NCI-H2081 (cell line): ENCODE measurements around the gene GAPDH.

Source experiments
- DNase-seq, 2 experiments: peaks; one replicate each; lab custom pipeline; 2025; lab: John Stamatoyannopoulos, UW

GAPDH gene

DNA sequence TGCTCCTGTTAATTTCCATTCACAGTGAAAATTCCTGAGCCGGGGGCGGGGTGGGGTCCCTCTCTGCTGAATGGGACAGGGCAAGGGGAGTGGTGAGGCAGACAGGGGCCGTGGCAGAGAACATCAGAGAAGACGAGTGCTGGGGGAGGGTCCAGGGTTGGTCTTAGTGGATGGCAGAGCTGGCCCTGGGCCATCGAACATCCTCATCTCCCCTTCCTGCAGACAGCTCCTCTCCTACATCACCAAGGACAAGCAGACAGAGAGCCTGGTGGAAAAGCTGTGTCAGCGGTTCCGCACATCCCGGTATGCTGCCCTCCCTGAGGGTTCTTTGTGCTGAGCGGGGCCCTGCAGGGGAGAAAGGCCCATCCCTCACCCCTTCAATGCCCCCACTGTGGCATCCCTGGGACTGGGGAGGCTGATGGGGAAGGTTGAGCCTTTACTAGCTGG, 5.0 kb upstream of the GAPDH start:
- no peak for DNase-seq

DNA sequence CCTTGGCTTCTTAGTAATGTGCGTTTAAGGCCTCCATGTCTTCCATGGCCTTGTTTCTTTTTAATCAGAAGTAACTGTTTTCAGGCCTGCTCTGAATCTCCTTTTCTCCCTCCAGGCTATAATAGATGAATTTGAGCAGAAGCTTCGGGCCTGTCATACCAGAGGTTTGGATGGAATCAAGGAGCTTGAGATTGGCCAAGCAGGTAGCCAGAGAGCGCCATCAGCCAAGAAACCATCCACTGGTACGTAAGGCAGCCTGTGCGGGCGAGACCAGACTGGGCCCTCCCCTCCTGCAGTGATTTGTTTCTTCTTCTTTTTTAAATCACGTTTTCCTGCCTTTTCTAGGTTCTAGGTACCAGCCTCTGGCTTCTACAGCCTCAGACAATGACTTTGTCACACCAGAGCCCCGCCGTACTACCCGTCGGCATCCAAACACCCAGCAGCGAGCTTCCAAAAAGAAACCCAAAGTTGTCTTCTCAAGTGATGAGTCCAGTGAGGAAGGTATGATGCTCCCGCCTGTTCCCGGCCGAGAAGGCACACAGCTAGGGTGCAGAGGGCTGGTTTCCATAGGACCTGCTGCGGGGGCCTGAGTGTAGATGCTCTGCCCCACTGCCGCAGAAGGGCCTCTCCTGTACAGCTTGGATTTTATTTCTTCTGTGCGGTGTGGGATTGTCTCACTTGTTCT, 3.6 kb upstream of the GAPDH start:
- DNase-seq: no peak

DNA sequence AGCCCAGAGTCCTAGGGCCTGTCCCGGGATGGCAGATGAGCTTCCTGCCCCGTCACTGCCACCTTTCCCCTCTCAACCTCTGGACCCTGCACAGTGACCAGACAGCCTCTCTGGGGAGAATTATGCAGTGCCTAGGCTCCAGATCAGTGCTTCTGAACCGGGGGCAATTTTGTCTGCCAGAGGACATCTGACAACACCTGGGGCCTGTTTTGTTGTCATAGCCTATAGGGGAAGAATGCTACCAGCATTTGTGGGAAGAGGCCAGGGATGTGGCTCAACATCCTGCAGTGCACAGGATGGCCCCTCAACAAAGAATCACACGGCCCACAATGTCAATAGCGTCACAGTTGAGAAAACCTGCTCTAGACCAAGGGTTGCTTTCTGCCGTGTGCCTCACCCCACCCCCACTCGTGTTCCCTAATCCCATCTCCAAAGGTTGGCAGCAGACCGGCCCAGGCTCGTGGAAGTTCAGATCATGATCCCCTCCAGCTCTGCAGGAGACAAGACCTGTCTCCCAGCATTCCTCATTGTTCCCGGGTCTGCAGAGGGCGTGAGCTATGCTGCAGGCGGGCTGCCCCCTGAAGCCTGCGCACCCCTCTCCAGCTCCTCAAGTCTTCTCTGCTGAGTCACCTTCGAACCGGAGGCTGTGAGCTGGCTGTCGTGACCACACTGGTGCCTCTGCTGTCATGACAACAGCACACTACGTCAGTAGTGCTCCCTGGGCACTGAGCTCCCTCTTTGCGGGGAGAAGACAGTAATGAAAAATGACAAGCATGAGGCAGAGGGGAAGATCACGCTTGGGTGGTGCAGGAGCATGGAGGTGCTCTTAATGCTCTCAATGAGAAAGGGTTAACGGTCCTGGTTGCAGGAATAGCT, 2.0 kb upstream of the GAPDH start:
- peak; percentile 40 to 67 for DNase-seq

DNA sequence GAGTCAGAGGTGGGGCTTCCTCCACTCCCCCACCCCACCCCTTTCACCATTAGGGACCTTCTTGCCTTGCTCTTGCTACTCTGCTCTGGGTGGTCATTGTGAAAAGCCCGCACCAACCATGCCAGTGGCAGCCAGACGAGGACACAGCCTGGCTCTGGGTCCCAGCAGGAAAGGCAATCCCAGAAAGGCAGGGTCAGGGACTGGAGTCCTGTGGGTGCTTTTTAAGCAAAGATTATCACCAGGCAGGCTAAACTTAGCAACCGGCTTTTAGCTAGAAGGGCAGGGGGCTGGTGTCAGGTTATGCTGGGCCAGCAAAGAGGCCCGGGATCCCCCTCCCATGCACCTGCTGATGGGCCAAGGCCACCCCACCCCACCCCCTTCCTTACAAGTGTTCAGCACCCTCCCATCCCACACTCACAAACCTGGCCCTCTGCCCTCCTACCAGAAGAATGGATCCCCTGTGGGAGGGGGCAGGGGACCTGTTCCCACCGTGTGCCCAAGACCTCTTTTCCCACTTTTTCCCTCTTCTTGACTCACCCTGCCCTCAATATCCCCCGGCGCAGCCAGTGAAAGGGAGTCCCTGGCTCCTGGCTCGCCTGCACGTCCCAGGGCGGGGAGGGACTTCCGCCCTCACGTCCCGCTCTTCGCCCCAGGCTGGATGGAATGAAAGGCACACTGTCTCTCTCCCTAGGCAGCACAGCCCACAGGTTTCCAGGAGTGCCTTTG, 1.2 kb upstream of the GAPDH start:
- DNase-seq: peak; percentile 69 to 81

DNA sequence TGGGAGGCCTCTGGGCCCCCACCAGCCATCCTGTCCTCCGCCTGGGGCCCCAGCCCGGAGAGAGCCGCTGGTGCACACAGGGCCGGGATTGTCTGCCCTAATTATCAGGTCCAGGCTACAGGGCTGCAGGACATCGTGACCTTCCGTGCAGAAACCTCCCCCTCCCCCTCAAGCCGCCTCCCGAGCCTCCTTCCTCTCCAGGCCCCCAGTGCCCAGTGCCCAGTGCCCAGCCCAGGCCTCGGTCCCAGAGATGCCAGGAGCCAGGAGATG, 729 bp upstream of the GAPDH start:
- no peak for DNase-seq

DNA sequence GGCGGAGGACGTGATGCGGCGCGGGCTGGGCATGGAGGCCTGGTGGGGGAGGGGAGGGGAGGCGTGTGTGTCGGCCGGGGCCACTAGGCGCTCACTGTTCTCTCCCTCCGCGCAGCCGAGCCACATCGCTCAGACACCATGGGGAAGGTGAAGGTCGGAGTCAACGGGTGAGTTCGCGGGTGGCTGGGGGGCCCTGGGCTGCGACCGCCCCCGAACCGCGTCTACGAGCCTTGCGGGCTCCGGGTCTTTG, 303 bp downstream of the GAPDH start:
- no peak for DNase-seq

DNA sequence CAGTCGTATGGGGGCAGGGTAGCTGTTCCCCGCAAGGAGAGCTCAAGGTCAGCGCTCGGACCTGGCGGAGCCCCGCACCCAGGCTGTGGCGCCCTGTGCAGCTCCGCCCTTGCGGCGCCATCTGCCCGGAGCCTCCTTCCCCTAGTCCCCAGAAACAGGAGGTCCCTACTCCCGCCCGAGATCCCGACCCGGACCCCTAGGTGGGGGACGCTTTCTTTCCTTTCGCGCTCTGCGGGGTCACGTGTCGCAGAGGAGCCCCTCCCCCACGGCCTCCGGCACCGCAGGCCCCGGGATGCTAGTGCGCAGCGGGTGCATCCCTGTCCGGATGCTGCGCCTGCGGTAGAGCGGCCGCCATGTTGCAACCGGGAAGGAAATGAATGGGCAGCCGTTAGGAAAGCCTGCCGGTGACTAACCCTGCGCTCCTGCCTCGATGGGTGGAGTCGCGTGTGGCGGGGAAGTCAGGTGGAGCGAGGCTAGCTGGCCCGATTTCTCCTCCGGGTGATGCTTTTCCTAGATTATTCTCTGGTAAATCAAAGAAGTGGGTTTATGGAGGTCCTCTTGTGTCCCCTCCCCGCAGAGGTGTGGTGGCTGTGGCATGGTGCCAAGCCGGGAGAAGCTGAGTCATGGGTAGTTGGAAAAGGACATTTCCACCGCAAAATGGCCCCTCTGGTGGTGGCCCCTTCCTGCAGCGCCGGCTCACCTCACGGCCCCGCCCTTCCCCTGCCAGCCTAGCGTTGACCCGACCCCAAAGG, 804 bp downstream of the GAPDH start:
- DNase-seq: peak; percentile 78 to 81

DNA sequence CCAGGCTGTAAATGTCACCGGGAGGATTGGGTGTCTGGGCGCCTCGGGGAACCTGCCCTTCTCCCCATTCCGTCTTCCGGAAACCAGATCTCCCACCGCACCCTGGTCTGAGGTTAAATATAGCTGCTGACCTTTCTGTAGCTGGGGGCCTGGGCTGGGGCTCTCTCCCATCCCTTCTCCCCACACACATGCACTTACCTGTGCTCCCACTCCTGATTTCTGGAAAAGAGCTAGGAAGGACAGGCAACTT, 1.3 kb downstream of the GAPDH start:
- DNase-seq: no peak

DNA sequence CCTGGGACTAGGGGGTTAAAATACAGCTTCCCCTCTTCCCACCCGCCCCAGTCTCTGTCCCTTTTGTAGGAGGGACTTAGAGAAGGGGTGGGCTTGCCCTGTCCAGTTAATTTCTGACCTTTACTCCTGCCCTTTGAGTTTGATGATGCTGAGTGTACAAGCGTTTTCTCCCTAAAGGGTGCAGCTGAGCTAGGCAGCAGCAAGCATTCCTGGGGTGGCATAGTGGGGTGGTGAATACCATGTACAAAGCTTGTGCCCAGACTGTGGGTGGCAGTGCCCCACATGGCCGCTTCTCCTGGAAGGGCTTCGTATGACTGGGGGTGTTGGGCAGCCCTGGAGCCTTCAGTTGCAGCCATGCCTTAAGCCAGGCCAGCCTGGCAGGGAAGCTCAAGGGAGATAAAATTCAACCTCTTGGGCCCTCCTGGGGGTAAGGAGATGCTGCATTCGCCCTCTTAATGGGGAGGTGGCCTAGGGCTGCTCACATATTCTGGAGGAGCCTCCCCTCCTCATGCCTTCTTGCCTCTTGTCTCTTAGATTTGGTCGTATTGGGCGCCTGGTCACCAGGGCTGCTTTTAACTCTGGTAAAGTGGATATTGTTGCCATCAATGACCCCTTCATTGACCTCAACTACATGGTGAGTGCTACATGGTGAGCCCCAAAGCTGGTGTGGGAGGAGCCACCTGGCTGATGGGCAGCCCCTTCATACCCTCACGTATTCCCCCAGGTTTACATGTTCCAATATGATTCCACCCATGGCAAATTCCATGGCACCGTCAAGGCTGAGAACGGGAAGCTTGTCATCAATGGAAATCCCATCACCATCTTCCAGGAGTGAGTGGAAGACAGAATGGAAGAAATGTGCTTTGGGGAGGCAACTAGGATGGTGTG, 1.9 kb downstream of the GAPDH start:
- DNase-seq: no peak

DNA sequence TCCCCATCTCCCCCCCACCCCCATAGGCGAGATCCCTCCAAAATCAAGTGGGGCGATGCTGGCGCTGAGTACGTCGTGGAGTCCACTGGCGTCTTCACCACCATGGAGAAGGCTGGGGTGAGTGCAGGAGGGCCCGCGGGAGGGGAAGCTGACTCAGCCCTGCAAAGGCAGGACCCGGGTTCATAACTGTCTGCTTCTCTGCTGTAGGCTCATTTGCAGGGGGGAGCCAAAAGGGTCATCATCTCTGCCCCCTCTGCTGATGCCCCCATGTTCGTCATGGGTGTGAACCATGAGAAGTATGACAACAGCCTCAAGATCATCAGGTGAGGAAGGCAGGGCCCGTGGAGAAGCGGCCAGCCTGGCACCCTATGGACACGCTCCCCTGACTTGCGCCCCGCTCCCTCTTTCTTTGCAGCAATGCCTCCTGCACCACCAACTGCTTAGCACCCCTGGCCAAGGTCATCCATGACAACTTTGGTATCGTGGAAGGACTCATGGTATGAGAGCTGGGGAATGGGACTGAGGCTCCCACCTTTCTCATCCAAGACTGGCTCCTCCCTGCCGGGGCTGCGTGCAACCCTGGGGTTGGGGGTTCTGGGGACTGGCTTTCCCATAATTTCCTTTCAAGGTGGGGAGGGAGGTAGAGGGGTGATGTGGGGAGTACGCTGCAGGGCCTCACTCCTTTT, 2.7 kb downstream of the GAPDH start:
- DNase-seq: no peak

DNA sequence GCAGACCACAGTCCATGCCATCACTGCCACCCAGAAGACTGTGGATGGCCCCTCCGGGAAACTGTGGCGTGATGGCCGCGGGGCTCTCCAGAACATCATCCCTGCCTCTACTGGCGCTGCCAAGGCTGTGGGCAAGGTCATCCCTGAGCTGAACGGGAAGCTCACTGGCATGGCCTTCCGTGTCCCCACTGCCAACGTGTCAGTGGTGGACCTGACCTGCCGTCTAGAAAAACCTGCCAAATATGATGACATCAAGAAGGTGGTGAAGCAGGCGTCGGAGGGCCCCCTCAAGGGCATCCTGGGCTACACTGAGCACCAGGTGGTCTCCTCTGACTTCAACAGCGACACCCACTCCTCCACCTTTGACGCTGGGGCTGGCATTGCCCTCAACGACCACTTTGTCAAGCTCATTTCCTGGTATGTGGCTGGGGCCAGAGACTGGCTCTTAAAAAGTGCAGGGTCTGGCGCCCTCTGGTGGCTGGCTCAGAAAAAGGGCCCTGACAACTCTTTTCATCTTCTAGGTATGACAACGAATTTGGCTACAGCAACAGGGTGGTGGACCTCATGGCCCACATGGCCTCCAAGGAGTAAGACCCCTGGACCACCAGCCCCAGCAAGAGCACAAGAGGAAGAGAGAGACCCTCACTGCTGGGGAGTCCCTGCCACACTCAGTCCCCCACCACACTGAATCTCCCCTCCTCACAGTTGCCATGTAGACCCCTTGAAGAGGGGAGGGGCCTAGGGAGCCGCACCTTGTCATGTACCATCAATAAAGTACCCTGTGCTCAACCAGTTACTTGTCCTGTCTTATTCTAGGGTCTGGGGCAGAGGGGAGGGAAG, 3.5 kb downstream of the GAPDH start:
- peak; percentile 73 to 79 for DNase-seq

DNA sequence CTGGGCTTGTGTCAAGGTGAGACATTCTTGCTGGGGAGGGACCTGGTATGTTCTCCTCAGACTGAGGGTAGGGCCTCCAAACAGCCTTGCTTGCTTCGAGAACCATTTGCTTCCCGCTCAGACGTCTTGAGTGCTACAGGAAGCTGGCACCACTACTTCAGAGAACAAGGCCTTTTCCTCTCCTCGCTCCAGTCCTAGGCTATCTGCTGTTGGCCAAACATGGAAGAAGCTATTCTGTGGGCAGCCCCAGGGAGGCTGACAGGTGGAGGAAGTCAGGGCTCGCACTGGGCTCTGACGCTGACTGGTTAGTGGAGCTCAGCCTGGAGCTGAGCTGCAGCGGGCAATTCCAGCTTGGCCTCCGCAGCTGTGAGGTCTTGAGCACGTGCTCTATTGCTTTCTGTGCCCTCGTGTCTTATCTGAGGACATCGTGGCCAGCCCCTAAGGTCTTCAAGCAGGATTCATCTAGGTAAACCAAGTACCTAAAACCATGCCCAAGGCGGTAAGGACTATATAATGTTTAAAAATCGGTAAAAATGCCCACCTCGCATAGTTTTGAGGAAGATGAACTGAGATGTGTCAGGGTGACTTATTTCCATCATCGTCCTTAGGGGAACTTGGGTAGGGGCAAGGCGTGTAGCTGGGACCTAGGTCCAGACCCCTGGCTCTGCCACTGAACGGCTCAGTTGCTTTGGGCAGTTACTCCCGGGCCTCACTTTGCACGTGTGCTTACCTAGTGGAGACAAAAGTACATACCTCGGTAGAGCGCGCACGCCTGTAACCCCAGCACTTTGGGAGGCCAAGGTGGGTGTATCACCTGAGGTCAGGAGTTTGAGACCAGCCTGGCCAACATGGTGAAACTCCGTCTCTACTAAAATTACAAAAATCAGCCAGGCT, 4.3 kb downstream of the GAPDH start:
- DNase-seq: no peak

DNA sequence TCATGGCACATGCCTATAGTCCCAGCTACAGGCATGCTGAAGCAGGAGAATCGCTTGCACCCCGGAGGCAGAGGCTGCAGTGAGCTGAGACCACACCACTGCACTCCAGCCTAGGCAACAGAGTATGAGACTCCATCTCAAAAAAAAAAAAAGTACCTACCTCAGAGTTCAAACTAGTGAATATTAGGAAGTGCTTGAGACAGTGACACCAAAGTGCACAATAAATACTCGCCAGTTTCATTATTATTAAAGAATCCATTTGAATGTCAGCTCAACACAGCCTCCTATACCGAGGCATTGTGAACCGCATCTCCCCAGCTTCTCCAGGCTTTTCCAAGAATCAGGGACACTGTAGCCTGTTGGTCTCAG, 5.0 kb downstream of the GAPDH start:
- DNase-seq: no peak

DNA sequence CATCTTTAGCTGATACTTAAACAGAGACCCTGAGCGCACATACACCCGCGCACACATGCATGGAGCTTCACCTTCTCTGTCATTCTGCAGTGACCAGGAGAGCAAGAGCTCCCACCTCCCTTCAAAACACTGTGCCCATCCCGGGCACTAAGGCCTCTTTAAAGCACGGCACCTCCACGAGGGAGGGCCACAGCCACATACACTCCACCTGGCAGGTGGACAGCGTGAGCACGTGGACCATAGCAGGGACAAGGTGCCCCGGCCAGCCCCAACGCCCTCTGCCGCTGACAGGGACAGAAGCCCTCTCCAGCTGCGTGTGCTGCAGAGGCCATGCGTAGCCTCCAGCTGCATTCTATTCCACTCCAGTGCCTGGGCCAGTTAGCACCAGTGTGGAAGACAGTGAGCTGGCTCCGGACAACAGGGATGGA, 5.4 kb downstream of the GAPDH start:
- no peak for DNase-seq

DNA sequence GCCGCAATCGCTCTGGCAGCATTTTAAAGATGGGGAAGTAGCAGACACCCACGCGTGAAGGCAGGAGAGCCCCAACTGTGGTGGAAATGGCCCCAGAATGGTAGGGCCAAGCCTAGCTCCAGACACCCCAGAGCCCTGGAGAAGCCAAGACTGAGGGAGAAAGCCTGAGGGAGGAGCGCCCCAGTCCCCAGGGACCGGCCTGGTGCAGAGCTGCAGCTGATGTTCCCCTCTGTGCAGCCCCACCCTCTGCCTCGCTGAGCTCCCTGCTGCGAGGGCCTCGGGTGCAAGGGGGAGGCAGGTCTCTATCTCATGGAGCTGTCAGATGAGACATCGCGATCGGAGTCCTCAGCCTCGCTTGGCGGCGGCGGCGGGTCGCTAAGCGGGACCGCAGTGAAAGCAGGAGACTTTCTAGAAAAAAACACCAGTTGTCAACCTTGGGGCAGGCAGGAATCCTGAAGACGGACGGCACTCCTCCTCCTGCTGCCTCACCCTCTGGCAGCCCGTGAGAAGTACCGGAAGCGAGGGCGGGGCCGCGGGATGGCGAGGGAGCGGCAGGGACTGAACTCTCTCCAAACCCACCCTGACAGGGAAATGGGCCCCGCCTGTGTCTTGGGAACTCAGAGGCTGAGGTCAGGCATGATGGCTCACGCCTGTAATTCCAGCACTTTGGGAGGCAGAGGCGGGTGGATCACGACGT, 6.0 kb downstream of the GAPDH start:
- peak; percentile 7 to 21 for DNase-seq

DNA sequence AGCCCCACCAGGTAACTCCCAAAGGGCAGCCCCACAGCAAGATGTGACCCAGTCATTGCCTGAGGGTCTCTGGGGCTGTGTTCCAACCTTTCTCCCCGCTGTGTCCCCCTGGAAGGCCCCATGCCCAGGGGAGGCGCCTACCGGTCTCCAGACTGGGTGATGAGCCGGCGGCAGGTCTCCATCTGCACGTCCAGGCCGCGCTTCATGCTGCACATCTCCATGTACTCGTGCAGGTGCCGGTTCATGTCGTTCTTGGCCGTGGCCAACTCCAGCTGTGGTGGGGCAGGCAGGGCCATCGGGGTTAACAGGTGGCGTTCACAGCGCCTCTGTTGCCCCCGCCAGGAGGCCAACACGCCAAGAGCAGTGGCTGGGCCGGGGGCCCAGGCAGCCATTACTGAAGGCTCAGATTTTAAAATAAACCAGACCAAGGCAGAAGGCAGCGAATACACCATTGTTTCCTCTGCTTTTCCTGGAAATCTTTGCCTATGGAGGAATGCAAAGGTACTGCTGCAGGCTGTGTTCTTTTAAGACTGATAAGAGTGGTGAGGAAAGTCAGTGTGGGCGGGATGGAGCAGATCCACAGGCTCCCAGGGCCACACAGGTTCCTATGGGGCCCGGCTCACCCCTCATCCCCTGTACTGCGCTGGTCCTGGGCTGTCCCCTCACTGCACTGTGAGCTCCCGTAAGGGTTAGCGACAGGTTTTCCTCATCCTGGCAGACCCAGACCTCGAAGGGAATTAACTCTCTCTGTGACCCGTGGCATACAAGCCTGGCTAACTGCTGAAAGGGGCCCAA, 7.3 kb downstream of the GAPDH start:
- DNase-seq: no peak

DNA sequence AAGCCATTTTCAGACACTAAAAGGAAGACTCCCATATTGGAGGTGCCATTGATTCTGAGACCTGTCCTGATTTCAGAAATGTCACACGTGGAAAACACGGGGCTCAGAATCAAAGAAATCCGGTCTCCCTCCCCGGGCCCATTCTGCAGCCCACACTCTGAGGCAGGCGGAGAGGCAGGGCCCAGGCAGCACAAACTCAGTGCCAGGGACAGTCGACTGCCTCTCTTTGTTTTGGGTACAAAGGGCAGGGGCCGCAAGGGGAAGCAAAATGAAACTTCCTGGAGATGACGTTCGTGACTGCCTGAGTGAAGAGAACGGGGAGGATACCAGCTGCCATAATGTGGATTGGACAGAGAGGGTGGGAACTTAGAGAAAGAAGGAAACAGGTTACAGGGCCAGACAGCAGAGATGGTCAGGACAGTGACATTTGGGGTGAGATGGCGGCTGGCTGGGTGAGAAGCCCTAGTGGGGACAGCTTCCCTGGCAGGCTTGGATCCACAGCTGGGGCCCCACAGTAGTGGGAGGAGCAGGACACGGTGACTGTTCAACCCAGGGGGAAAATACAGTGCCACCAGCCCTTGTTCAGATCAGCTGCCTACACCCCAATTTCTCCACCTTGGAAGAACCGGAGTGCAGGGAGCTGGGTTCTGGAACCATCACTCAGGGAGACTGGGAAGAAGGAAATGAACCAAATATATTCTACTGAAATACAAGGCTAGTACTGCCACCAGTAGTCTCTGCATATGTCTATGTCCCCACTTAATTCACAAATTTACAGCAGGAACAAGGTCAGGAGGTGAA, 8.1 kb downstream of the GAPDH start:
- no peak for DNase-seq
